Neural cell (in vitro differentiated cells): ENCODE measurements around the gene DSCAML1. TPM values are rescaled to one million over a fixed set of nuclear protein-coding genes. Genes with fewer than 3 reads are reported as not detected.

Experiments
- H2AFZ ChIP-seq: fragments of 200-600, 300-800 bp; sonication (generic), shearing (Covaris generic); 2 replicates; pipeline ENCODE4 v1.6.0; 2014; ENCODE audit warnings: low read depth, mild to moderate bottlenecking, antibody characterized with exemption, low read length, moderate library complexity
- H3F3A ChIP-seq: fragments of 200-600 bp; shearing (Covaris generic); 2 replicates; pipeline ENCODE4 v1.6.1; 2016; ENCODE audit warnings: mild to moderate bottlenecking, moderate library complexity, mixed read lengths, antibody characterized with exemption, low read length; ENCODE audit not compliant: insufficient read depth, poor library complexity, severe bottlenecking
- H3K27ac ChIP-seq: fragments of 200-600, 300-800 bp; sonication (generic), shearing (Covaris generic); 2 replicates; pipeline ENCODE4 v1.5.1; 2014; ENCODE audit warnings: mild to moderate bottlenecking, low read length, moderate library complexity
- H3K27me3 ChIP-seq: fragments of 300-800, 200-600 bp; sonication (generic), shearing (Covaris generic); 2 replicates; pipeline ENCODE4 v1.6.0; 2014; ENCODE audit warnings: mild to moderate bottlenecking, low read depth, low read length, moderate library complexity; ENCODE audit not compliant: insufficient read depth
- H3K36me3 ChIP-seq: fragments of 300-800, 200-600 bp; sonication (generic), shearing (Covaris generic); 2 replicates; pipeline ENCODE4 v1.5.1; 2014; ENCODE audit warnings: mild to moderate bottlenecking, antibody characterized with exemption, low read length, moderate library complexity; ENCODE audit not compliant: insufficient read depth
- H3K4me2 ChIP-seq: fragments of 300-800, 200-600 bp; sonication (generic), shearing (Covaris generic); 2 replicates; pipeline ENCODE4 v1.6.0; 2014; ENCODE audit warnings: mild to moderate bottlenecking, low read length
- H3K4me3 ChIP-seq: fragments of 300-800, 200-600 bp; sonication (generic), shearing (Covaris generic); 2 replicates; pipeline ENCODE4 v1.5.1; 2014; ENCODE audit warnings: mild to moderate bottlenecking, low read length, moderate library complexity
- H3K79me2 ChIP-seq: fragments of 200-600 bp; shearing (Covaris generic); replicated peaks from 2 replicates; pipeline ENCODE4 v1.6.0; 2014; ENCODE audit warnings: mild to moderate bottlenecking, low read length, moderate library complexity; ENCODE audit not compliant: insufficient read depth
- H3K9ac ChIP-seq: fragments of 300-800, 200-600 bp; sonication (generic), shearing (Covaris generic); 2 replicates; pipeline ENCODE4 v1.6.1; 2016; ENCODE audit warnings: mild to moderate bottlenecking, low read length, mixed read lengths
- H3K9me2 ChIP-seq: fragments of 200-600 bp; shearing (Covaris generic); 2 replicates; pipeline ENCODE4 v1.6.1; 2016; ENCODE audit warnings: mild to moderate bottlenecking, low read length, mixed read lengths; ENCODE audit not compliant: insufficient read depth
- H3K9me3 ChIP-seq: fragments of 200-600, 300-800 bp; sonication (generic), shearing (Covaris generic); 2 replicates; pipeline ENCODE4 v1.6.1; 2016; ENCODE audit warnings: mild to moderate bottlenecking, mixed run types, low read length, moderate library complexity, mixed read lengths
- H4K20me1 ChIP-seq: fragments of 200-600 bp; shearing (Covaris generic); 2 replicates; pipeline ENCODE4 v1.6.1; 2016; ENCODE audit warnings: mild to moderate bottlenecking, mixed run types; ENCODE audit not compliant: insufficient read depth
- EP300 ChIP-seq: fragments of 450-650 bp; conservative IDR thresholded peaks from 2 replicates; pipeline ENCODE4 v1.6.1; 2014; ENCODE audit warnings: antibody characterized with exemption, mild to moderate bottlenecking, moderate library complexity; ENCODE audit not compliant: poor library complexity, severe bottlenecking
- EZH2 ChIP-seq: fragments of 200-600, 300-800 bp; shearing (Covaris generic), sonication (generic); IDR thresholded peaks from 2 replicates; pipeline ENCODE4 v1.6.1; 2014; ENCODE audit warnings: antibody characterized with exemption, low read length, borderline replicate concordance, mild to moderate bottlenecking; ENCODE audit not compliant: insufficient read depth, poor library complexity, severe bottlenecking
- MXI1 ChIP-seq: fragments of 450-650 bp; conservative IDR thresholded peaks from 2 replicates; pipeline ENCODE4 v1.6.1; 2014; ENCODE audit warnings: antibody characterized with exemption, mild to moderate bottlenecking; ENCODE audit not compliant: poor library complexity, severe bottlenecking
- POLR2AphosphoS5 ChIP-seq: IDR thresholded peaks from 2 replicates; pipeline ENCODE4 v1.6.1; 2012
- RAD21 ChIP-seq: fragments of 450-650 bp; conservative IDR thresholded peaks from 2 replicates; pipeline ENCODE4 v1.6.1; 2014; ENCODE audit warnings: antibody characterized with exemption, mild to moderate bottlenecking, moderate library complexity
- SMC3 ChIP-seq: fragments of 450-650 bp; conservative IDR thresholded peaks from 2 replicates; pipeline ENCODE4 v1.6.1; 2014; ENCODE audit warnings: antibody characterized with exemption, mild to moderate bottlenecking, moderate library complexity; ENCODE audit not compliant: poor library complexity
- TAF1 ChIP-seq: IDR thresholded peaks from 2 replicates; pipeline ENCODE4 v1.6.1; 2012; ENCODE audit warnings: low read depth
- polyA plus RNA-seq: library from polyadenylated mRNA; depleted of rRNA; stranded (reverse); fragments of >200 nt; gene quantifications from 2 replicates; pipeline ENCODE4 v1.2.3, GENCODE V29; 2014
- TF ChIP-seq, protein P1 (sequence below): IDR thresholded peaks from 2 replicates; pipeline ENCODE4 v1.6.1; 2012; ENCODE audit warnings: borderline replicate concordance
- TF ChIP-seq, protein P2 (sequence below): fragments of 450-650 bp; IDR thresholded peaks from 2 replicates; pipeline ENCODE4 v1.5.1; 2014; ENCODE audit warnings: antibody characterized with exemption, mild to moderate bottlenecking, moderate library complexity; ENCODE audit not compliant: poor library complexity, severe bottlenecking

Gene DSCAML1
- polyA plus RNA-seq, 1 donor from 2014 or later = 1.3 TPM

- H3K9me3 ChIP-seq = no peaks in the 10 kb centered on the region
- H3K4me3 ChIP-seq = no peak overlapping the region
- H3K79me2 ChIP-seq = no peaks in the 10 kb centered on the region
- no peaks in the 10 kb centered on the region for H3K27me3 ChIP-seq
- H3K9me2 ChIP-seq = no peaks in the 10 kb centered on the region
- no peaks in the 10 kb centered on the region for H3K36me3 ChIP-seq
- no peaks in the 10 kb centered on the region for H3F3A ChIP-seq
- TF ChIP-seq POLR2AphosphoS5 (no peak), MXI1 (no peak), EZH2 (no peak), RAD21 (no peak), SMC3 (no peak), EP300 (no peak), TAF1 (no peak)
- TF ChIP-seq, protein P1, sequence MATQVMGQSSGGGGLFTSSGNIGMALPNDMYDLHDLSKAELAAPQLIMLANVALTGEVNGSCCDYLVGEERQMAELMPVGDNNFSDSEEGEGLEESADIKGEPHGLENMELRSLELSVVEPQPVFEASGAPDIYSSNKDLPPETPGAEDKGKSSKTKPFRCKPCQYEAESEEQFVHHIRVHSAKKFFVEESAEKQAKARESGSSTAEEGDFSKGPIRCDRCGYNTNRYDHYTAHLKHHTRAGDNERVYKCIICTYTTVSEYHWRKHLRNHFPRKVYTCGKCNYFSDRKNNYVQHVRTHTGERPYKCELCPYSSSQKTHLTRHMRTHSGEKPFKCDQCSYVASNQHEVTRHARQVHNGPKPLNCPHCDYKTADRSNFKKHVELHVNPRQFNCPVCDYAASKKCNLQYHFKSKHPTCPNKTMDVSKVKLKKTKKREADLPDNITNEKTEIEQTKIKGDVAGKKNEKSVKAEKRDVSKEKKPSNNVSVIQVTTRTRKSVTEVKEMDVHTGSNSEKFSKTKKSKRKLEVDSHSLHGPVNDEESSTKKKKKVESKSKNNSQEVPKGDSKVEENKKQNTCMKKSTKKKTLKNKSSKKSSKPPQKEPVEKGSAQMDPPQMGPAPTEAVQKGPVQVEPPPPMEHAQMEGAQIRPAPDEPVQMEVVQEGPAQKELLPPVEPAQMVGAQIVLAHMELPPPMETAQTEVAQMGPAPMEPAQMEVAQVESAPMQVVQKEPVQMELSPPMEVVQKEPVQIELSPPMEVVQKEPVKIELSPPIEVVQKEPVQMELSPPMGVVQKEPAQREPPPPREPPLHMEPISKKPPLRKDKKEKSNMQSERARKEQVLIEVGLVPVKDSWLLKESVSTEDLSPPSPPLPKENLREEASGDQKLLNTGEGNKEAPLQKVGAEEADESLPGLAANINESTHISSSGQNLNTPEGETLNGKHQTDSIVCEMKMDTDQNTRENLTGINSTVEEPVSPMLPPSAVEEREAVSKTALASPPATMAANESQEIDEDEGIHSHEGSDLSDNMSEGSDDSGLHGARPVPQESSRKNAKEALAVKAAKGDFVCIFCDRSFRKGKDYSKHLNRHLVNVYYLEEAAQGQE = no peak
- TF ChIP-seq, protein P2, sequence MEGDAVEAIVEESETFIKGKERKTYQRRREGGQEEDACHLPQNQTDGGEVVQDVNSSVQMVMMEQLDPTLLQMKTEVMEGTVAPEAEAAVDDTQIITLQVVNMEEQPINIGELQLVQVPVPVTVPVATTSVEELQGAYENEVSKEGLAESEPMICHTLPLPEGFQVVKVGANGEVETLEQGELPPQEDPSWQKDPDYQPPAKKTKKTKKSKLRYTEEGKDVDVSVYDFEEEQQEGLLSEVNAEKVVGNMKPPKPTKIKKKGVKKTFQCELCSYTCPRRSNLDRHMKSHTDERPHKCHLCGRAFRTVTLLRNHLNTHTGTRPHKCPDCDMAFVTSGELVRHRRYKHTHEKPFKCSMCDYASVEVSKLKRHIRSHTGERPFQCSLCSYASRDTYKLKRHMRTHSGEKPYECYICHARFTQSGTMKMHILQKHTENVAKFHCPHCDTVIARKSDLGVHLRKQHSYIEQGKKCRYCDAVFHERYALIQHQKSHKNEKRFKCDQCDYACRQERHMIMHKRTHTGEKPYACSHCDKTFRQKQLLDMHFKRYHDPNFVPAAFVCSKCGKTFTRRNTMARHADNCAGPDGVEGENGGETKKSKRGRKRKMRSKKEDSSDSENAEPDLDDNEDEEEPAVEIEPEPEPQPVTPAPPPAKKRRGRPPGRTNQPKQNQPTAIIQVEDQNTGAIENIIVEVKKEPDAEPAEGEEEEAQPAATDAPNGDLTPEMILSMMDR = no peak
- H3K27ac ChIP-seq = no peak overlapping the region
- H2AFZ ChIP-seq = no peak overlapping the region
- no peak overlapping the region for H3K4me2 ChIP-seq
- no peaks in the 10 kb centered on the region for H4K20me1 ChIP-seq
- H3K9ac ChIP-seq = no peak overlapping the region
These were observed 335.4 kb downstream of the DSCAML1 start for GRCh38 chr11:117461396-117462182.

GRCh38 chr11:117459979-117460300 lies 337.1 kb downstream of the DSCAML1 start:
- no peak overlapping the region for H3K4me3 ChIP-seq
- H3K79me2 ChIP-seq = no peaks in the 10 kb centered on the region
- no peak overlapping the region for H2AFZ ChIP-seq
- H3K4me2 ChIP-seq = no peak overlapping the region
- H3K9me3 ChIP-seq = no peaks in the 10 kb centered on the region
- no peaks in the 10 kb centered on the region for H3F3A ChIP-seq
- no peaks in the 10 kb centered on the region for H3K9me2 ChIP-seq
- no peaks in the 10 kb centered on the region for H3K27me3 ChIP-seq
- no peak overlapping the region for H3K27ac ChIP-seq
- TF ChIP-seq MXI1 = no peak
- no peaks in the 10 kb centered on the region for H4K20me1 ChIP-seq
- H3K9ac ChIP-seq = no peak overlapping the region
- H3K36me3 ChIP-seq = no peaks in the 10 kb centered on the region
